SK-N-MC (cell line): ENCODE results near the gene TOM1L2.

ENCODE experiments used
- DNase-seq: peaks from one replicate; pipeline ENCODE4 v3.0.0-alpha.2; 2011; ENCODE audit warnings: low read depth, low spot score
- H3K27ac ChIP-seq: fragments of 200-600 bp; sonication (generic); 2 replicates; pipeline ENCODE4 v1.5.1; 2016; ENCODE audit warnings: mixed run types
- H3K36me3 ChIP-seq: fragments of 200-600 bp; sonication (generic); 2 replicates; pipeline ENCODE4 v1.6.1; 2017; ENCODE audit warnings: antibody characterized with exemption, low read length, mixed read lengths; ENCODE audit not compliant: insufficient read depth
- H3K4me3 ChIP-seq: fragments of 200-600 bp; sonication (generic); 2 replicates; pipeline ENCODE4 v1.5.1; 2016
- H3K9ac ChIP-seq: fragments of 200-600 bp; sonication (generic); 2 replicates; pipeline ENCODE4 v1.8.0; 2017; ENCODE audit warnings: mixed run types, mixed read lengths; ENCODE audit not compliant: insufficient read length
- H3K9me3 ChIP-seq: fragments of 200-600 bp; sonication (generic); 2 replicates; pipeline ENCODE4 v1.6.1; 2017; ENCODE audit warnings: low read depth, mild to moderate bottlenecking, antibody characterized with exemption, low read length, moderate library complexity, mixed read lengths
- EZH2 ChIP-seq: fragments of 200-600 bp; sonication (generic); IDR thresholded peaks from one replicate; pipeline ENCODE4 v1.6.1; 2017; ENCODE audit warnings: antibody characterized with exemption
- FOXP2 ChIP-seq: optimal IDR thresholded peaks from 2 replicates; pipeline ENCODE3; 2011; ENCODE audit warnings: mild to moderate bottlenecking, moderate library complexity; ENCODE audit not compliant: insufficient read depth; ENCODE audit errors: extremely low read length, control extremely low read depth
- POLR2AphosphoS5 ChIP-seq: IDR thresholded peaks from 2 replicates; pipeline ENCODE4 v1.6.1; 2012; ENCODE audit warnings: mild to moderate bottlenecking, low read depth, low read length, borderline replicate concordance

The TOM1L2 gene

GRCh38 chr17:17822616-17823015 is 149.6 kb downstream of the TOM1L2 start:
- DNase-seq = no peak
- H3K9ac ChIP-seq = peak overlapping the region; percentile 77
- H3K9me3 ChIP-seq = no peaks in the 10 kb centered on the region
- H3K4me3 ChIP-seq = peak overlapping the region; percentile 86
- peak overlapping the region; percentile 72 for H3K27ac ChIP-seq
- H3K36me3 ChIP-seq = peaks cover 34% of the 10 kb centered on the region
- TF ChIP-seq FOXP2 (no peak), EZH2 (no peak), POLR2AphosphoS5 (no peak)

DNA sequence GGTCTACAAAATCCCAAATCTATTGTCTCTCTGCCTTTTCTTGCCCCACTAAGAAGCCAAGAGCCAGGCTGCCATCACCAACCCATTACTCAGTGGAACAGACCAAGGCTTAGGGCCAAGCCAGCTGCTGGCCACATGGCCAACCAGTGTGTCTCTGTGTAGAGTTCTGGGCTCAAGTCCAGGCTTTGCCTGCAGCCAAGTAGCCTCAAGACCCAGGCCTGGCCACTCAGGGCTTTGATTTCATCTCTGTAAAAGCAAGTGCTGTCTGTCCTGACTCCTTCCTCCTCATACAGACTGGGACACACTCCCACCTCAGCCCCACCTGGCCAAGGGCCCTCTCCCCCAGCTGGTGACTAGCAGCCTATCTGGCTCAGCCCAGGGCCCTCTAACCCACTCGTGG is 150.0 kb downstream of the TOM1L2 start:
- no peak for DNase-seq
- H3K27ac ChIP-seq = peak overlapping the region; percentile 72
- H3K9ac ChIP-seq = peak overlapping the region; percentile 77
- H3K4me3 ChIP-seq = peak overlapping the region; percentile 86
- H3K9me3 ChIP-seq = no peaks in the 10 kb centered on the region
- peaks cover 38% of the 10 kb centered on the region for H3K36me3 ChIP-seq
- TF ChIP-seq FOXP2 (no peak), POLR2AphosphoS5 (no peak), EZH2 (no peak)

DNA sequence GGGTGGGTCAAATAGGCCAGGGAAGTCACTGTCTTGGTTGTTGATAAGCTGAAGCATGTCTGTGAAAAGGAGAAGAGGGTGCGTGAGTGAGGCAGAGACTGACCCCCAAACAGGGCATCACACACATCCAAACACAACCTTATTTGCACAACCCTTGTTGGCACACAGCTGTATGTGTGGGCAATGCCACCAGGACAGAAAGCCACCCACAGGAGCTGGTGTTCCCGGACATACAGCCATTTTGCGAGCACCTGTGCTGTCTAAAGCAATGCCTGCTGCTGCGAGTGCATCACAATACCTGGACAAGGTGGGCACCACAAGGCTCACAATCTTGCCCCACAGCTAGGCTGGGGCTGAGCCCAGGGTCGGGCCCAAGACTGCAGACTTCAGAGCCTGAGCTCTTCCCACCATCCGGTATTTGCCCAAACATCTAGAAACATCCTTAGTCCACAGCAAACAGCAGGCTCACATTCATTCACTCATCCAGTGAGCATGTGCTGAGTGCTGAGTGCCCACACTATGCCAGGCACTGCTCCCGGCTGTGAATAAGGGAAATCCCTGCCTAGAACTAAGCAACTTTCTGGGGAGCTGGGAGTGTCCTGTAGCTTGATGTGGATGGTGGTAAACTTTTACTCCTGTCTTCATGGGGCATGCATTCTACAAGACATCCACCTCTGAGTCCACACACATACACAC is 151.6 kb downstream of the TOM1L2 start:
- peak overlapping the region; percentile 77 for H3K9ac ChIP-seq
- H3K4me3 ChIP-seq = peak overlapping the region; percentile 86
- DNase-seq = no peak
- no peaks in the 10 kb centered on the region for H3K9me3 ChIP-seq
- H3K27ac ChIP-seq = peak overlapping the region; percentile 67
- peaks cover 49% of the 10 kb centered on the region for H3K36me3 ChIP-seq
- TF ChIP-seq FOXP2 (no peak), POLR2AphosphoS5 (no peak), EZH2 (no peak)

GRCh38 chr17:17820046-17820445 is 152.2 kb downstream of the TOM1L2 start:
- TF ChIP-seq EZH2 (no peak), FOXP2 (no peak), POLR2AphosphoS5 (no peak)
- Histone ChIP-seq H3K36me3 (peaks cover 54% of the 10 kb centered on the region), H3K9ac (no peak overlapping the region), H3K9me3 (no peaks in the 10 kb centered on the region), H3K4me3 (no peak overlapping the region), H3K27ac (peak overlapping the region; percentile 36)
- DNase-seq = no peak

DNA sequence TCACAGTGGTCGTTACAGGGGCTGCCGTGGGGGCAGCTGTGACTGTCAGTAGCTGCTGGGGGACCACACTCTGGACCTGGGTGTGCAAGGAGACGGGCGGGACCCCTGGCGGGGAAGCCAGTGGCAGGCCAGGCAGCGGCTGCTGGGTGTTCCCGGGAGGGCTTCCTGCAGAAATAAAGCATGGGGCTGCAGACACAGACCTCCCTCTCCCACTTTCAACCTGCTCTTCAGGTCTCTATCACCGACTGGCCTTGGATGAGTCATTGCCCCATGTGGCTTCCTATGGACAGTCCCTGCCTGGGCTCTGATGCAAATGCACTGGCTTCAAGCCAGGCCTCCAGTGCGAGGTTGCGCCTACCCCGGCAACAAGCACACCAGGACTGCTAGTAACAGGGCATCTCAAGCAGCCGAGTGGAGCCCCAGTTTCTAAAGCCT is 152.6 kb downstream of the TOM1L2 start:
- Histone ChIP-seq H3K27ac (peak overlapping the region; percentile 25; the same call in 1 of the 2 replicates), H3K9ac (no peak overlapping the region), H3K4me3 (no peak overlapping the region), H3K36me3 (peaks cover 57% of the 10 kb centered on the region), H3K9me3 (no peaks in the 10 kb centered on the region)
- TF ChIP-seq FOXP2 = no peak
- TF ChIP-seq POLR2AphosphoS5 = no peak
- TF ChIP-seq EZH2 = no peak
- no peak for DNase-seq

- Histone ChIP-seq H3K9ac (no peak overlapping the region), H3K9me3 (no peaks in the 10 kb centered on the region), H3K36me3 (peaks cover 62% of the 10 kb centered on the region), H3K27ac (peak overlapping the region; percentile 39; the same call in 1 of the 2 replicates), H3K4me3 (no peak overlapping the region)
- DNase-seq = no peak
- no peak for TF ChIP-seq POLR2AphosphoS5
- TF ChIP-seq EZH2 = no peak
- TF ChIP-seq FOXP2 = no peak
These were observed 153.1 kb downstream of the TOM1L2 start for GRCh38 chr17:17819111-17819510.

GRCh38 chr17:17818088-17818526 is 154.1 kb downstream of the TOM1L2 start:
- Histone ChIP-seq H3K36me3 (peaks cover 68% of the 10 kb centered on the region), H3K27ac (no peak overlapping the region; the same call in 1 of the 2 replicates)
- DNase-seq = no peak

GRCh38 chr17:17817552-17817947 is 154.7 kb downstream of the TOM1L2 start:
- no peak overlapping the region for H3K9ac ChIP-seq
- TF ChIP-seq EZH2 = no peak
- TF ChIP-seq FOXP2 = no peak
- TF ChIP-seq POLR2AphosphoS5 = no peak
- no peak overlapping the region for H3K4me3 ChIP-seq
- no peaks in the 10 kb centered on the region for H3K9me3 ChIP-seq
- no peak for DNase-seq
- peaks cover 74% of the 10 kb centered on the region for H3K36me3 ChIP-seq
- H3K27ac ChIP-seq = peak overlapping the region; percentile 36; the same call in 1 of the 2 replicates

More at GRCh38 chr17:17818088-17818526, 154.1 kb downstream of the TOM1L2 start:
- no peaks in the 10 kb centered on the region for H3K9me3 ChIP-seq
- no peak overlapping the region for H3K9ac ChIP-seq
- no peak for TF ChIP-seq EZH2
- TF ChIP-seq POLR2AphosphoS5 = no peak
- no peak for TF ChIP-seq FOXP2
- no peak overlapping the region for H3K4me3 ChIP-seq
